ENCODE data around the gene GPATCH2. TPM values are rescaled to one million over a fixed set of nuclear protein-coding genes. Genes with fewer than 3 reads are reported as not detected.

GPATCH2 gene
- total and polyA plus RNA-seq, 10 of the 15 experiments (the other 5 are each of a cell fraction or from before 2014, with no cell fraction given), result 3.2 to 12.2 (median 5.4) TPM

DNA sequence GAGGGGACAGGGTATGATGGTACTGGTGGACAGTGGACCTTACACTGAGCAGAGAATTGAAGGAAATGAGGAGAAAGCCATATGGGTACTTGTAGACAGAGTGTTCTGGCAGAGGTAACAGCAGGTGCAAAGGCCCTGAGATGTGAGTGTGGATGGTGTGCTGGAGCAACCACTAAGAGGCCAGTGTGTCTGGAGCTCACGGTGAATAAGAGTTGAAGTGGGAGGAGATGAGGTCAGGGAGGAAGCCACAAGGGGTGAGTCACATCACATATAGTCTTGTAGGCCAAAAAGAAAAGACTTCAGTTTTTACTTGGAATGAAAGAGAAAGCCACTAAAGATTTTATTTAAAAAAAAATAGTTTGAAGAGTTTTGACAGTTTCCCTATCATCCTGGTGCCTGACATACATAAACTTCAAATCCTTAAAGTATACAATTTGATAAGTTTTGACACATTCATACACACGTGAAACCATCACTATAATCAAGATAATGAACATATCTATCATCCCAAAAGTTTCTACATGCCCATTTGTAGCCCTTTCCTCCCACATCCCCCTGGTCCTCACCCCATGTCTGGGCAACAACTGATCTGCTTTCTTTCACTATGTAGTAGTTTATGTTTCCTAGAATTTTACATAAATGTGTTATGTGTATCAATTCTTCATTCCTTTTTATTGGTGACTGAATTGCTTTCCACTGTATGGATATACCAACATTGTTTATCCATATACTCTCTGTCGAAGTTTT is 148.4 kb downstream of the GPATCH2 start:
- POLR2A ChIA-PET, result no interaction called here
- CTCF ChIA-PET, result no interaction called here
- TF ChIP-seq ZNF384 (IDR thresholded peaks at IDR 0.05; ENCODE audit: borderline replicate concordance, low read depth, low read length) (no peak), TCF3 (IDR thresholded peaks at IDR 0.05; ENCODE audit: borderline replicate concordance, insufficient read depth, low read depth, low read length) (no peak), SREBF2 (IDR thresholded peaks at IDR 0.05; ENCODE audit: low read length) (no peak), EGR1 (IDR thresholded peaks at IDR 0.05; ENCODE audit: borderline replicate concordance in 1 of 2, low read depth in 2 of 2, low read length in 2 of 2) (no peak), MYB (IDR thresholded peaks at IDR 0.05; ENCODE audit: borderline replicate concordance, low read depth, low read length) (no peak), TAF1 (IDR thresholded peaks at IDR 0.05; ENCODE audit: borderline replicate concordance, low read depth, low read length) (no peak), NFXL1 (IDR thresholded peaks at IDR 0.05; ENCODE audit: borderline replicate concordance) (no peak), CBX5 (IDR thresholded peaks at IDR 0.05; ENCODE audit: low read depth) (no peak), HDAC2 (IDR thresholded peaks at IDR 0.05) (no peak), STAT3 (IDR thresholded peaks at IDR 0.05; ENCODE audit: low read depth, low read length) (no peak), SP1 (IDR thresholded peaks at IDR 0.05; ENCODE audit: low read depth, low read length) (no peak), POLR2A (IDR thresholded peaks at IDR 0.05; ENCODE audit: low read depth, low read length) (no peak), ZSCAN29 (IDR thresholded peaks at IDR 0.05) (no peak), SIN3A (IDR thresholded peaks at IDR 0.05; ENCODE audit: low read depth, low read length) (no peak), NFYB (IDR thresholded peaks at IDR 0.05; ENCODE audit: insufficient read depth, low read depth, low read length) (peak; percentile 46; the same call in 1 of the 2 replicates)
- TF ChIP-seq, protein P1, sequence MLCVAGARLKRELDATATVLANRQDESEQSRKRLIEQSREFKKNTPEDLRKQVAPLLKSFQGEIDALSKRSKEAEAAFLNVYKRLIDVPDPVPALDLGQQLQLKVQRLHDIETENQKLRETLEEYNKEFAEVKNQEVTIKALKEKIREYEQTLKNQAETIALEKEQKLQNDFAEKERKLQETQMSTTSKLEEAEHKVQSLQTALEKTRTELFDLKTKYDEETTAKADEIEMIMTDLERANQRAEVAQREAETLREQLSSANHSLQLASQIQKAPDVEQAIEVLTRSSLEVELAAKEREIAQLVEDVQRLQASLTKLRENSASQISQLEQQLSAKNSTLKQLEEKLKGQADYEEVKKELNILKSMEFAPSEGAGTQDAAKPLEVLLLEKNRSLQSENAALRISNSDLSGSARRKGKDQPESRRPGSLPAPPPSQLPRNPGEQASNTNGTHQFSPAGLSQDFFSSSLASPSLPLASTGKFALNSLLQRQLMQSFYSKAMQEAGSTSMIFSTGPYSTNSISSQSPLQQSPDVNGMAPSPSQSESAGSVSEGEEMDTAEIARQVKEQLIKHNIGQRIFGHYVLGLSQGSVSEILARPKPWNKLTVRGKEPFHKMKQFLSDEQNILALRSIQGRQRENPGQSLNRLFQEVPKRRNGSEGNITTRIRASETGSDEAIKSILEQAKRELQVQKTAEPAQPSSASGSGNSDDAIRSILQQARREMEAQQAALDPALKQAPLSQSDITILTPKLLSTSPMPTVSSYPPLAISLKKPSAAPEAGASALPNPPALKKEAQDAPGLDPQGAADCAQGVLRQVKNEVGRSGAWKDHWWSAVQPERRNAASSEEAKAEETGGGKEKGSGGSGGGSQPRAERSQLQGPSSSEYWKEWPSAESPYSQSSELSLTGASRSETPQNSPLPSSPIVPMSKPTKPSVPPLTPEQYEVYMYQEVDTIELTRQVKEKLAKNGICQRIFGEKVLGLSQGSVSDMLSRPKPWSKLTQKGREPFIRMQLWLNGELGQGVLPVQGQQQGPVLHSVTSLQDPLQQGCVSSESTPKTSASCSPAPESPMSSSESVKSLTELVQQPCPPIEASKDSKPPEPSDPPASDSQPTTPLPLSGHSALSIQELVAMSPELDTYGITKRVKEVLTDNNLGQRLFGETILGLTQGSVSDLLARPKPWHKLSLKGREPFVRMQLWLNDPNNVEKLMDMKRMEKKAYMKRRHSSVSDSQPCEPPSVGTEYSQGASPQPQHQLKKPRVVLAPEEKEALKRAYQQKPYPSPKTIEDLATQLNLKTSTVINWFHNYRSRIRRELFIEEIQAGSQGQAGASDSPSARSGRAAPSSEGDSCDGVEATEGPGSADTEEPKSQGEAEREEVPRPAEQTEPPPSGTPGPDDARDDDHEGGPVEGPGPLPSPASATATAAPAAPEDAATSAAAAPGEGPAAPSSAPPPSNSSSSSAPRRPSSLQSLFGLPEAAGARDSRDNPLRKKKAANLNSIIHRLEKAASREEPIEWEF (IDR thresholded peaks at IDR 0.05; ENCODE audit: insufficient replicate concordance, low read depth, low read length), result no peak
- TF ChIP-seq, protein P2, sequence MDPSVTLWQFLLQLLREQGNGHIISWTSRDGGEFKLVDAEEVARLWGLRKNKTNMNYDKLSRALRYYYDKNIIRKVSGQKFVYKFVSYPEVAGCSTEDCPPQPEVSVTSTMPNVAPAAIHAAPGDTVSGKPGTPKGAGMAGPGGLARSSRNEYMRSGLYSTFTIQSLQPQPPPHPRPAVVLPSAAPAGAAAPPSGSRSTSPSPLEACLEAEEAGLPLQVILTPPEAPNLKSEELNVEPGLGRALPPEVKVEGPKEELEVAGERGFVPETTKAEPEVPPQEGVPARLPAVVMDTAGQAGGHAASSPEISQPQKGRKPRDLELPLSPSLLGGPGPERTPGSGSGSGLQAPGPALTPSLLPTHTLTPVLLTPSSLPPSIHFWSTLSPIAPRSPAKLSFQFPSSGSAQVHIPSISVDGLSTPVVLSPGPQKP (IDR thresholded peaks at IDR 0.05; ENCODE audit: low read depth, low read length), result no peak

More for the DNA sequence above, 148.4 kb downstream of the GPATCH2 start:
- intact Hi-C loops (cut with micrococcal nuclease; ENCODE audit: unreplicated experiment) (loop anchor here (5.0 kb wide), 1 partner anchor 140 kb away; no protein-coding TSS in a partner anchor), in situ Hi-C loops (cut with MboI) (no loop called here)
- RAD21 ChIA-PET (ENCODE audit: unreplicated experiment), result no interaction called here
- 0 out of 2 replicates have a peak overlapping the region, but pooled peaks have one; percentile 10 for H3K4me2 ChIP-seq (ENCODE audit: control insufficient read depth, insufficient read depth)
- H3K9ac ChIP-seq (ENCODE audit: control insufficient read depth, insufficient read depth, low read length), result no peak overlapping the region
- H3K27ac ChIP-seq (ENCODE audit: control insufficient read depth, insufficient read depth), result no peak overlapping the region
- BruUV-seq (replicated peaks), result no TSS peak
- no peak overlapping the region for H3K4me3 ChIP-seq
- DNase-seq (ENCODE audit: low read depth, low spot score), result peak; percentile 38
- H3K36me3 ChIP-seq (ENCODE audit: control insufficient read depth in 2 of 2, insufficient read depth in 2 of 2, low read length in 1 of 2), result no peaks in the 10 kb centered on the region
- no peaks in the 10 kb centered on the region for H4K20me1 ChIP-seq (ENCODE audit: control insufficient read depth, insufficient read depth)
- no peaks in the 10 kb centered on the region for H3K9me3 ChIP-seq (replicated peaks; ENCODE audit: control insufficient read depth, insufficient read depth, low read length)
- WGBS (ENCODE audit: insufficient coverage, insufficient replicate concordance, low lambda C conversion rate, missing lambda C conversion rate), result 4% methylated on average over 3 of the region's 3 CpGs
- SMC1A ChIA-PET (ENCODE audit: uncharacterized antibody, unreplicated experiment), result no interaction called here
- H3K27me3 ChIP-seq (replicated peaks in 1 of 2; ENCODE audit: control insufficient read depth in 2 of 2, insufficient read depth in 2 of 2, low read length in 1 of 2), result no peaks in the 10 kb centered on the region
- peak; percentile 98 for ATAC-seq
- H2AFZ ChIP-seq (ENCODE audit: control insufficient read depth, low read depth, low read length), result no peak overlapping the region
- peaks cover 6% of the 10 kb centered on the region; the same call in 1 of the 2 replicates for H3K4me1 ChIP-seq (ENCODE audit: control insufficient read depth, insufficient read depth, low read length)
- no peaks in the 10 kb centered on the region for H3K79me2 ChIP-seq (ENCODE audit: control insufficient read depth, insufficient read depth, low read length)
- FAIRE-seq, result peak; percentile 57

All from GM12878 (cell line).